ENCODE data around the gene LTBP2.
A peak's percentile ranks its signal among the peaks of the same experiment; 100 is the strongest.

LTBP2 gene

DNA sequence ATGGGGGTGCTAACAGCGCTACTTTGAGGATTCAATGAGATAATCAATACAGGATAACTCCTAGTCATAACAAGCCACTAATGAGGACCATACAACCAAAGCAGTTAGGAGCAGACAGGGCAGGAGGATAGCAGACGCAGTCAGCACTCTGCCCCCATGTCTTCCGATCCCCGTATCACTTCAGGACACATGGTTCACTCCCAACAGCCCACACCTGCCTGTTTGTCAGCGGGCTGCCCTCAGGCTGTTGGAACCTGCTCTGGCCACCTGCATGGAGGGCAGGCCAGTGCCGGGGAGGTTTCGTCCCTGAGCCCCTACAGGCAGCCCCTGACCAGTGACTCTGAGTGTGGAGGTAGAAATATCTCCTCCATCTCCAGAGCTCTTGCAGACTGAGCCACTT, 37.1 kb upstream of the LTBP2 start:
- CTCF ChIA-PET: interaction anchor here (0.5 to 0.6 kb wide), 2 partner anchors 15 to 181 kb away, joined by 3 read pairs; no protein-coding TSS in a partner anchor
- Histone ChIP-seq H3K27ac (ENCODE audit: extremely low read depth, low read depth, low read length) (no peak overlapping the region), H3K4me1 (ENCODE audit: control insufficient read depth, insufficient read depth, low read length) (peaks cover 12% of the 10 kb centered on the region), H3K36me3 (ENCODE audit: control insufficient read depth in 2 of 2, insufficient read depth in 1 of 2, low read length in 2 of 2) (peaks cover 0 to 4% of the 10 kb centered on the region in 2 experiments; a peak in 1 of 3 replicates), H3K4me3 (ENCODE audit: low read depth, low read length) (no peak overlapping the region), H3K9me3 (ENCODE audit: control insufficient read depth, insufficient read depth, low read depth, low read length) (no peaks in the 10 kb centered on the region)
- TF ChIP-seq ZNF571 (tag by site-specific recombination; IDR thresholded peaks at IDR 0.05) (no peak), PRDM10 (tag by site-specific recombination; IDR thresholded peaks at IDR 0.05) (peak; percentile 95), ZXDB (tag by site-specific recombination; IDR thresholded peaks at IDR 0.05) (no peak)
- POLR2A ChIA-PET: no interaction called here

DNA sequence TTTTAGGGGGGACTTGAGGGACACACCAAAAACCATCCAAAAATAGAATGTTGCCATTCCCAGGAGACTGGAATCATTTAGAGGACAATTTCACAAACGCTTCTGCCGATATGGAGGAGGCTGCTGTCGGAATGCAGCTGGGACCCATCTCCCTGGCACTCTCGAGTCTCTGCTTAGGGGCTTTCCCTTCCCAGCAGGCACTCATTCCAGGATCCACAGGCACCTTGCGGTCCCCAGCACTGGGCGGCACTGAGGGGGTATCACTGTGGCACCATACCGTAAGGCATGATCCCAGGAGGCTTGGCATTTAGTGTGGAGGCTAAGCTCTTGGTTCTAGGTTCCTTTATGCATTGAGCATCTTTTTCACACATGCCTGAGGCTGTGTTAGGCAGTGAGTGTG, 36.6 kb upstream of the LTBP2 start:
- no peak overlapping the region for H3K27ac ChIP-seq (ENCODE audit: extremely low read depth, low read depth, low read length)
- H3K4me1 ChIP-seq (ENCODE audit: control insufficient read depth, insufficient read depth, low read length): peaks cover 12% of the 10 kb centered on the region
- CTCF ChIA-PET: interaction anchor here (0.6 kb wide), 2 partner anchors 14 to 293 kb away, joined by 3 read pairs; no protein-coding TSS in a partner anchor
- no peaks in the 10 kb centered on the region for H3K9me3 ChIP-seq (ENCODE audit: control insufficient read depth, insufficient read depth, low read depth, low read length)
- TF ChIP-seq ZNF777 (tag by site-specific recombination; IDR thresholded peaks at IDR 0.05; ENCODE audit: borderline replicate concordance) (no peak), ZIC2 (tag by site-specific recombination; IDR thresholded peaks at IDR 0.05) (0 out of 2 replicates have a peak, but pooled peaks have one; percentile 6)
- no peak overlapping the region for H3K4me3 ChIP-seq (ENCODE audit: low read depth, low read length)
- POLR2A ChIA-PET: no interaction called here
- peaks cover 0 to 4% of the 10 kb centered on the region in 2 experiments; a peak in 1 of 3 replicates for H3K36me3 ChIP-seq (ENCODE audit: control insufficient read depth in 2 of 2, insufficient read depth in 1 of 2, low read length in 2 of 2)

DNA sequence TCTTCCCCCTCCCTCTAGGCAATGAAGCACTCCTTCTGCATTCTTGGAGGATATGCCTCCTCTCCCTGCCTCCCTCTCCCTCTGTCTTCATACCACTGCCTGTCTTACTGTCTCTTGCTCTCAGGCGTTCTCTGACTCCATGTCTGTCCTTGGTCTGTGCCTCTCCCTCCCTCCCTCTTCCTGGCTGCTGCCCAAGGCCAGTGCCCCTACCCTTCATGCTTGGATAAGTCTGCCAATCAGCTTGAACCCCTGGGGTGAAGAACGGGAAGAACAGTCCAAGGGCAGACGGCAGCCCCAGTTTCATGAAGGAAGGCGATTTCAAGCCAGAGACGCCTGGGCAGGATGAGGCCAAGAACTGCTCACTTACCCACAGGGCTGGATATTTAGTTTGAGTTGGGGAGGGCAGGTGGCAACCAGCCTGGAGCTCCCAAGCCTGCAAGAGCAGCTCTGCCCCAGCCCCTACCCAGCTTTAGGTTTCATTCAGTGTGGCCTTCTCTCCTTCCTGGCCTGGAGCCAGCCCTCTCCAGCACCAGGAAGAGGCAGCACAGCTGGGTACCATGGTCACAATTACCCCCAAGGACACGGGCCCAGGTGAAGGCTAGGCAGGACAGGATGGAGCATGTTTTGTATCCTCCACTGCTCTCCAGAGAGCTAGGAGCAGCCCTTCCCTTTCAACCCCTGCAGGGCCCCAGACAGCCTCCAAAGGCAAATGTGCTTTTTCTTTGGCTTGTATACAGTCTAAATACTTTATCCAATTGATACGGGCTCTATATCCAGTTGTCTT, 35.8 kb upstream of the LTBP2 start:
- H3K4me1 ChIP-seq (ENCODE audit: control insufficient read depth, insufficient read depth, low read length): peaks cover 12% of the 10 kb centered on the region
- no peaks in the 10 kb centered on the region for H3K9me3 ChIP-seq (ENCODE audit: control insufficient read depth, insufficient read depth, low read depth, low read length)
- no peaks in the 10 kb centered on the region for H3K36me3 ChIP-seq (ENCODE audit: control insufficient read depth in 2 of 2, insufficient read depth in 1 of 2, low read length in 2 of 2)
- ChIA-PET POLR2A (interaction anchor here (0.6 kb wide), 1 partner anchor 51 kb away, joined by 4 read pairs; no protein-coding TSS in a partner anchor), CTCF (interaction anchor here (0.6 to 0.9 kb wide), 3 partner anchors 111 to 292 kb away, joined by 3 read pairs; no protein-coding TSS in a partner anchor)
- H3K27ac ChIP-seq (ENCODE audit: extremely low read depth, low read depth, low read length): peak overlapping the region; percentile 34; the same call in 1 of the 2 replicates
- H3K4me3 ChIP-seq (ENCODE audit: low read depth, low read length): no peak overlapping the region
- TF ChIP-seq ZBTB10 (tag by site-specific recombination; IDR thresholded peaks at IDR 0.05): 0 out of 2 replicates have a peak, but pooled peaks have one; percentile 25
- TF ChIP-seq ZIC2 (tag by site-specific recombination; IDR thresholded peaks at IDR 0.05): peak; percentile 60
- 0 out of 2 replicates have a peak, but pooled peaks have one; percentile 17 for TF ChIP-seq ZNF548 (tag by site-specific recombination; IDR thresholded peaks at IDR 0.05)
- 0 out of 2 replicates have a peak, but pooled peaks have one; percentile 51 for TF ChIP-seq ZBTB17 (tag by site-specific recombination; IDR thresholded peaks at IDR 0.05)
- no peak for TF ChIP-seq ZNF785 (tag by site-specific recombination; IDR thresholded peaks at IDR 0.05)
- peak; percentile 78 for TF ChIP-seq FEZF1 (tag by site-specific recombination; IDR thresholded peaks at IDR 0.05)
- no peak for TF ChIP-seq ZBTB1 (tag by site-specific recombination; IDR thresholded peaks at IDR 0.05)
- no peak for TF ChIP-seq ZNF24 (tag by site-specific recombination; IDR thresholded peaks at IDR 0.05)
- no peak for TF ChIP-seq ZNF280C (tag by site-specific recombination; IDR thresholded peaks at IDR 0.05)
- TF ChIP-seq ZBTB20 (tag by site-specific recombination; IDR thresholded peaks at IDR 0.05): peak; percentile 19; the same call in 1 of the 2 replicates
- TF ChIP-seq SETDB1 (IDR thresholded peaks at IDR 0.05; ENCODE audit: insufficient read length, low read length): no peak
- 0 out of 2 replicates have a peak, but pooled peaks have one; percentile 36 for TF ChIP-seq ZNF660 (tag by site-specific recombination; IDR thresholded peaks at IDR 0.05)
- TF ChIP-seq GLIS1 (tag by site-specific recombination; IDR thresholded peaks at IDR 0.05): peak; percentile 45; the same call in 1 of the 2 replicates
- TF ChIP-seq, protein P1, sequence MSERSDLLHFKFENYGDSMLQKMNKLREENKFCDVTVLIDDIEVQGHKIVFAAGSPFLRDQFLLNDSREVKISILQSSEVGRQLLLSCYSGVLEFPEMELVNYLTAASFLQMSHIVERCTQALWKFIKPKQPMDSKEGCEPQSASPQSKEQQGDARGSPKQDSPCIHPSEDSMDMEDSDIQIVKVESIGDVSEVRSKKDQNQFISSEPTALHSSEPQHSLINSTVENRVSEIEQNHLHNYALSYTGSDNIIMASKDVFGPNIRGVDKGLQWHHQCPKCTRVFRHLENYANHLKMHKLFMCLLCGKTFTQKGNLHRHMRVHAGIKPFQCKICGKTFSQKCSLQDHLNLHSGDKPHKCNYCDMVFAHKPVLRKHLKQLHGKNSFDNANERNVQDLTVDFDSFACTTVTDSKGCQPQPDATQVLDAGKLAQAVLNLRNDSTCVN (tag by site-specific recombination; optimal IDR thresholded peaks at IDR 0.05): no peak
